ENCODE measurements around the gene PARD3. TPM values are rescaled to one million over a fixed set of nuclear protein-coding genes. Genes with fewer than 3 reads are reported as not detected.

The PARD3 gene
- total and polyA plus RNA-seq, 2 donors (not counting 3 experiments of a cell fraction or from before 2014, with no cell fraction given): 7.3 to 24.1 TPM

- dilution Hi-C loops (cut with MboI; ENCODE audit: extremely low pct_ligation_motif_present, low sequenced_read_pairs) (no loop called here), intact Hi-C loops (cut with micrococcal nuclease) (loop anchor here (5.0 kb wide), 1 partner anchor 269 kb away; no protein-coding TSS in a partner anchor)
- no peak overlapping the region for H3K9ac ChIP-seq (replicated peaks; ENCODE audit: extremely low read depth, insufficient read depth, low read length)
- H3K9me1 ChIP-seq (replicated peaks; ENCODE audit: control insufficient read depth, extremely low read depth, insufficient read depth, low read length): no peaks in the 10 kb centered on the region
- peaks cover 8% of the 10 kb centered on the region for H3K4me1 ChIP-seq (ENCODE audit: control insufficient read depth, extremely low read depth, insufficient read depth, low read length)
- H3K9me3 ChIP-seq (replicated peaks; ENCODE audit: control insufficient read depth, insufficient read depth, low read length): no peaks in the 10 kb centered on the region
- no peaks in the 10 kb centered on the region for H4K20me1 ChIP-seq (replicated peaks; ENCODE audit: control insufficient read depth, extremely low read depth, insufficient read depth, low read length)
- peaks cover 5% of the 10 kb centered on the region for H3K79me2 ChIP-seq (ENCODE audit: control insufficient read depth, insufficient read depth, low read length)
- H3K27ac ChIP-seq (ENCODE audit: insufficient read depth, low read depth, low read length): no peak overlapping the region
- POLR2A ChIA-PET: no interaction called here
- no peak for TF ChIP-seq POLR2A (IDR thresholded peaks at IDR 0.05; ENCODE audit: low read depth, low read length)
- TF ChIP-seq, protein P1, sequence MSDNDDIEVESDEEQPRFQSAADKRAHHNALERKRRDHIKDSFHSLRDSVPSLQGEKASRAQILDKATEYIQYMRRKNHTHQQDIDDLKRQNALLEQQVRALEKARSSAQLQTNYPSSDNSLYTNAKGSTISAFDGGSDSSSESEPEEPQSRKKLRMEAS (IDR thresholded peaks at IDR 0.05; ENCODE audit: insufficient read depth, insufficient read length): no peak
- TF ChIP-seq, protein P2, sequence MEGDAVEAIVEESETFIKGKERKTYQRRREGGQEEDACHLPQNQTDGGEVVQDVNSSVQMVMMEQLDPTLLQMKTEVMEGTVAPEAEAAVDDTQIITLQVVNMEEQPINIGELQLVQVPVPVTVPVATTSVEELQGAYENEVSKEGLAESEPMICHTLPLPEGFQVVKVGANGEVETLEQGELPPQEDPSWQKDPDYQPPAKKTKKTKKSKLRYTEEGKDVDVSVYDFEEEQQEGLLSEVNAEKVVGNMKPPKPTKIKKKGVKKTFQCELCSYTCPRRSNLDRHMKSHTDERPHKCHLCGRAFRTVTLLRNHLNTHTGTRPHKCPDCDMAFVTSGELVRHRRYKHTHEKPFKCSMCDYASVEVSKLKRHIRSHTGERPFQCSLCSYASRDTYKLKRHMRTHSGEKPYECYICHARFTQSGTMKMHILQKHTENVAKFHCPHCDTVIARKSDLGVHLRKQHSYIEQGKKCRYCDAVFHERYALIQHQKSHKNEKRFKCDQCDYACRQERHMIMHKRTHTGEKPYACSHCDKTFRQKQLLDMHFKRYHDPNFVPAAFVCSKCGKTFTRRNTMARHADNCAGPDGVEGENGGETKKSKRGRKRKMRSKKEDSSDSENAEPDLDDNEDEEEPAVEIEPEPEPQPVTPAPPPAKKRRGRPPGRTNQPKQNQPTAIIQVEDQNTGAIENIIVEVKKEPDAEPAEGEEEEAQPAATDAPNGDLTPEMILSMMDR (IDR thresholded peaks at IDR 0.05; ENCODE audit: extremely low read depth in 1 of 2, insufficient read depth in 1 of 2, low read depth in 1 of 2, low read length in 2 of 2): peak; percentile 26 to 47
- H3K4me2 ChIP-seq (ENCODE audit: insufficient read depth, low read length): no peak overlapping the region
- peak; percentile 84 for FAIRE-seq
- H3K36me3 ChIP-seq (ENCODE audit: control insufficient read depth in 2 of 2, extremely low read depth in 1 of 2, insufficient read depth in 2 of 2, low read length in 2 of 2): no peaks in the 10 kb centered on the region
- H3K4me3 ChIP-seq (replicated peaks in 1 of 3; ENCODE audit: insufficient read depth in 1 of 3, low read depth in 1 of 3, low read length in 3 of 3): no peak overlapping the region
- no TSS peak for BruUV-seq (replicated peaks)
- no peak overlapping the region for H2AFZ ChIP-seq (ENCODE audit: low read depth, low read length)
- peak; percentile 76 for DNase-seq (ENCODE audit: low read depth, low spot score)
- no peaks in the 10 kb centered on the region for H3K27me3 ChIP-seq (ENCODE audit: control insufficient read depth in 2 of 2, insufficient read depth in 2 of 2, low read length in 2 of 2)
- CTCF ChIA-PET: interaction anchor here (0.5 to 3.1 kb wide), 35 partner anchors 9 to 472 kb away, joined by 3 to 26 read pairs (median 6); partner anchors contain the start of gene PARD3
These were observed 91.3 kb downstream of the PARD3 start for GRCh38 chr10:34723750-34724149.

GRCh38 chr10:34722404-34722803 lies 92.7 kb downstream of the PARD3 start:
- no peaks in the 10 kb centered on the region for H3K9me1 ChIP-seq (replicated peaks; ENCODE audit: control insufficient read depth, extremely low read depth, insufficient read depth, low read length)
- no peaks in the 10 kb centered on the region for H3K9me3 ChIP-seq (replicated peaks; ENCODE audit: control insufficient read depth, insufficient read depth, low read length)
- H3K4me2 ChIP-seq (ENCODE audit: insufficient read depth, low read length): no peak overlapping the region
- H3K27me3 ChIP-seq (ENCODE audit: control insufficient read depth in 2 of 2, insufficient read depth in 2 of 2, low read length in 2 of 2): no peaks in the 10 kb centered on the region
- POLR2A ChIA-PET: no interaction called here
- CTCF ChIA-PET: interaction anchor here (1.0 to 3.1 kb wide), 7 partner anchors 9 to 272 kb away, joined by 4 to 26 read pairs (median 11); no protein-coding TSS in a partner anchor
- peaks cover 9% of the 10 kb centered on the region for H3K4me1 ChIP-seq (ENCODE audit: control insufficient read depth, extremely low read depth, insufficient read depth, low read length)
- no TSS peak for BruUV-seq (replicated peaks)
- H3K36me3 ChIP-seq (ENCODE audit: control insufficient read depth in 2 of 2, extremely low read depth in 1 of 2, insufficient read depth in 2 of 2, low read length in 2 of 2): no peaks in the 10 kb centered on the region
- no peak overlapping the region for H3K27ac ChIP-seq (ENCODE audit: insufficient read depth, low read depth, low read length)
- peaks cover 5% of the 10 kb centered on the region for H3K79me2 ChIP-seq (ENCODE audit: control insufficient read depth, insufficient read depth, low read length)
- dilution Hi-C loops (cut with MboI; ENCODE audit: extremely low pct_ligation_motif_present, low sequenced_read_pairs) (no loop called here), intact Hi-C loops (cut with micrococcal nuclease) (loop anchor here (5.0 kb wide), 1 partner anchor 270 kb away; no protein-coding TSS in a partner anchor)
- H3K9ac ChIP-seq (replicated peaks; ENCODE audit: extremely low read depth, insufficient read depth, low read length): no peak overlapping the region
- no peak overlapping the region for H3K4me3 ChIP-seq (replicated peaks in 1 of 3; ENCODE audit: insufficient read depth in 1 of 3, low read depth in 1 of 3, low read length in 3 of 3)
- DNase-seq (ENCODE audit: low read depth, low spot score): no peak
- no peaks in the 10 kb centered on the region for H4K20me1 ChIP-seq (replicated peaks; ENCODE audit: control insufficient read depth, extremely low read depth, insufficient read depth, low read length)
- no peak overlapping the region for H2AFZ ChIP-seq (ENCODE audit: low read depth, low read length)
- no peak for TF ChIP-seq EZH2 (IDR thresholded peaks at IDR 0.05; ENCODE audit: borderline replicate concordance, low read depth, low read length, severe bottlenecking)
- no peak for TF ChIP-seq MYC (IDR thresholded peaks at IDR 0.05; ENCODE audit: low read depth, low read length)
- FAIRE-seq: no peak
